ENCODE results near the gene DAG1. TPM values are rescaled to one million over a fixed set of nuclear protein-coding genes. Genes with fewer than 3 reads are reported as not detected.

DAG1 gene
- total and polyA plus RNA-seq, 10 donors, result 3.0 to 42.7 (median 27.3) TPM

- 61 to 78% (median 69%) methylated on average over 6 to 7 of the region's 7 CpGs for WGBS, 5 donors
- Histone ChIP-seq H3K9me3 (no peaks in the 10 kb centered on the region), H3K36me3 (peaks cover 0 to 40% (median 25%) of the 10 kb centered on the region in 6 donors), H3K27me3 (replicated peaks in 1 of 7) (no peaks in the 10 kb centered on the region), H3K4me3 (no peak overlapping the region), H3K27ac (peak overlapping the region in 5 of 8 donors; percentile 13 to 63 (median 51)), H3K4me1 (peaks cover 3 to 24% (median 11%) of the 10 kb centered on the region in 6 donors)
- intact Hi-C loops (cut with DNase I; ENCODE audit: low total_unique reads), result no loop called here
- TF ChIP-seq, protein P1, sequence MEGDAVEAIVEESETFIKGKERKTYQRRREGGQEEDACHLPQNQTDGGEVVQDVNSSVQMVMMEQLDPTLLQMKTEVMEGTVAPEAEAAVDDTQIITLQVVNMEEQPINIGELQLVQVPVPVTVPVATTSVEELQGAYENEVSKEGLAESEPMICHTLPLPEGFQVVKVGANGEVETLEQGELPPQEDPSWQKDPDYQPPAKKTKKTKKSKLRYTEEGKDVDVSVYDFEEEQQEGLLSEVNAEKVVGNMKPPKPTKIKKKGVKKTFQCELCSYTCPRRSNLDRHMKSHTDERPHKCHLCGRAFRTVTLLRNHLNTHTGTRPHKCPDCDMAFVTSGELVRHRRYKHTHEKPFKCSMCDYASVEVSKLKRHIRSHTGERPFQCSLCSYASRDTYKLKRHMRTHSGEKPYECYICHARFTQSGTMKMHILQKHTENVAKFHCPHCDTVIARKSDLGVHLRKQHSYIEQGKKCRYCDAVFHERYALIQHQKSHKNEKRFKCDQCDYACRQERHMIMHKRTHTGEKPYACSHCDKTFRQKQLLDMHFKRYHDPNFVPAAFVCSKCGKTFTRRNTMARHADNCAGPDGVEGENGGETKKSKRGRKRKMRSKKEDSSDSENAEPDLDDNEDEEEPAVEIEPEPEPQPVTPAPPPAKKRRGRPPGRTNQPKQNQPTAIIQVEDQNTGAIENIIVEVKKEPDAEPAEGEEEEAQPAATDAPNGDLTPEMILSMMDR (IDR thresholded peaks at IDR 0.05 in 8 of 11, conservative IDR thresholded peaks at IDR 0.05 in 3 of 11), result no peak
- TF ChIP-seq POLR2AphosphoS5 (IDR thresholded peaks at IDR 0.05), result peak in 1 of 3 donors; percentile 9
- no peak for TF ChIP-seq POLR2A (IDR thresholded peaks at IDR 0.05)
- DNase-seq, result no peak
These were observed 66.2 kb downstream of the DAG1 start for GRCh38 chr3:49535971-49536874.

DNA sequence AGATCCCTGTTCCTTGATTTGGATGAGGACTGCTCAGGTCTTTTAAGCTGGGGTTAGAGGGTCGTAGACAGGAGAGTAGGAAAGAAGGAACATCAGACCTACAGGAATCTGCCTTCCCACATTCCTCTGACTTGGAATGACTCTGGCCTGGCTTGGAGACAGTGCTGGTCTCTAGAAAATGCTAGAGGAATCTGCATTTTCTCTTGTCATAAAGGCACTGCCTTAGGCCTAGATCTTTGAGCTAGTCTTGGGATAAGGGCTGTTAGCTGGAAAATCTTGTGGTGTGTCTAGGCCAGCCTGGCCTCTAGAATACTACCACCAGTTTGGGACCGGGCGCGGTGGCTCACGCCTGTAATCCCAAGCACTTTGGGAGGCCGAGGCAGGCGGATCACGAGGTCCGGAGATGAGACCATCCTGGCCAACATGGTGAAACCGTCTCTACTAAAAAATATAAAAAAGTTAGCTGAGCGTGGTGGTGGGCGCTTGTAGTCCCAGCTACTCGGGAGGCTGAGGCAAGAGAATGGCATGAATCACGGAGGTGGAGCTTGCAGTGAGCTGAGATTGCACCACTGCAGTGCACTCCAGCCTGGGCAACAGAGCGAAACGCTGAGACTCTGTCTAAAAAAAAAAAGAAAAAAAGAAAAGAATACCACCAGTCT, 66.9 kb downstream of the DAG1 start:
- Histone ChIP-seq H3K27ac (peak overlapping the region in 5 of 8 donors; percentile 13 to 63 (median 42)), H3K9me3 (no peaks in the 10 kb centered on the region), H3K4me3 (no peak overlapping the region), H3K36me3 (peaks cover 0 to 32% (median 17%) of the 10 kb centered on the region in 6 donors), H3K4me1 (peaks cover 3 to 24% (median 11%) of the 10 kb centered on the region in 6 donors), H3K27me3 (replicated peaks in 1 of 7) (no peaks in the 10 kb centered on the region)
- no peak for DNase-seq
- intact Hi-C loops (cut with DNase I; ENCODE audit: low total_unique reads), result no loop called here
- WGBS, 5 donors, result 81 to 92% (median 90%) methylated on average over 16 of the region's 16 CpGs
- TF ChIP-seq POLR2AphosphoS5 (IDR thresholded peaks at IDR 0.05), result no peak
- TF ChIP-seq, protein P1 (IDR thresholded peaks at IDR 0.05 in 8 of 11, conservative IDR thresholded peaks at IDR 0.05 in 3 of 11), result no peak
- TF ChIP-seq POLR2A (IDR thresholded peaks at IDR 0.05), result no peak

DNA sequence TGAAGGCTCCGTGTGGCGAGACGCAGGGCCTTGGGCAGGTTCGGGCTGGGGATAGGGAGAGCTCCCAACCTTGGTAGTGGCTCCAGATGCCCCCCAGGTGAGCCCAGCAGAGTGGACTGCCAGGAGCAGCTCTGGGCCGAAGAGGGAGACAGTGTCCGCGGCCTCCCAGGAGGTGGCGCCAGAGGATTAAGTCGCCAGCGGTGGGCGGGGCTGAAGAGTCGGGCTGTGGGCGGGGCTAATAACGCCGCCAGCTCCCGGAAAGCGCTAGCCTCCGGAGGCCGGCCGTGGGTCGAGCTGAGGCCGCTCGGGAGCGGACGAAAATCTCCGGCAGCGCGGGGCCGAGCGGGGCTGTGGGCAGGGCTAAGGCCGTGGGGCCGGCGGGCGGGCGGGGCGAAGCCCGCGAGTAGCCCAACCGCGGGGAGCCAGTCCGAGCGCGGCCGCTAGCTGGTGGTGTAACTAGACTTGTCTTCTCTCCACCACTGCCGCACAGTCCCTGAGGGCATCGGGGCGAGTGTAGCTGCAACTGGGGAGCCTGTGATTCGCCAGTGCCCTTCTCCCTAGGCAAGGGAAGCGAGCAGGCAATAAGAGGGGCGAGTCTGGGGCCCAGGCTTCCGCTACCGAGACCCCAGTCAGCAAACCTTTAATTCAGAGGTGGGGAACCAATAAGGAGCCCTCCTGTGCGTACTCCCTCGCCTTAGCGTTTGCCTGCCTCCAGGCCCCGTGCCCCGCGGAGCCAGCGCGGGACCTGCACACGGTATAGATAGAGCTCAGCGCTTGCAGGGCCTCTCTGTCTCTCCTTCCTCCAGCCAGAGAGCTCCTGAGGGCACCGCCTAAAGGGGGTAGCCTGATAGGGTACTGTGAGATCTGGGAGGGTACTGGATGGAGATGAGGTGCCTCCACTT, 69.8 kb downstream of the DAG1 start:
- Histone ChIP-seq H3K27ac (peak overlapping the region; percentile 74 to 89 (median 84)), H3K27me3 (replicated peaks in 1 of 7) (peaks cover 0 to 3% (median 0%) of the 10 kb centered on the region in 7 donors), H3K4me1 (peaks cover 3 to 21% (median 11%) of the 10 kb centered on the region in 6 donors), H3K4me3 (peak overlapping the region; percentile 40 to 73 (median 48)), H3K36me3 (peaks cover 0 to 4% (median 0%) of the 10 kb centered on the region in 6 donors), H3K9me3 (no peaks in the 10 kb centered on the region)
- 1% methylated on average over 22 to 63 of the region's 63 CpGs for WGBS, 5 donors
- TF ChIP-seq POLR2A (IDR thresholded peaks at IDR 0.05) (peak in 1 of 3 donors; percentile 13), POLR2AphosphoS5 (IDR thresholded peaks at IDR 0.05) (peak; percentile 59 to 82 (median 80))
- TF ChIP-seq, protein P1 (IDR thresholded peaks at IDR 0.05 in 8 of 11, conservative IDR thresholded peaks at IDR 0.05 in 3 of 11), result peak; percentile 88 to 97 (median 93)
- DNase-seq, result peak; percentile 98
- intact Hi-C loops (cut with DNase I; ENCODE audit: low total_unique reads), result loop anchor here (2.0 kb wide), 1 partner anchor 131 kb away; no protein-coding TSS in a partner anchor
